HuH-7.5 (cell line): ENCODE measurements around the gene VMA21.

Source experiments
- DNase-seq: peaks from one replicate; pipeline ENCODE4 v3.0.0; 2011; ENCODE audit warnings: low spot score

VMA21 gene

GRCh38 chrX:151396825-151397740 is at the start of gene VMA21:
TSS of gene VMA21 (plus strand) at chrX:151397206. CDS start at chrX:151397309, 103 bp downstream.
- peak; percentile 55 for DNase-seq

GRCh38 chrX:151359341-151359740 is 37.7 kb upstream of the VMA21 start:
- DNase-seq, result no peak

GRCh38 chrX:151359931-151360871 is 36.8 kb upstream of the VMA21 start:
- peak; percentile 15 for DNase-seq

- no peak for DNase-seq
Measured at GRCh38 chrX:151363316-151363715, 33.7 kb upstream of the VMA21 start.

GRCh38 chrX:151365579-151365978 is 31.4 kb upstream of the VMA21 start:
- DNase-seq, result no peak

GRCh38 chrX:151370906-151371305 is 26.1 kb upstream of the VMA21 start:
- no peak for DNase-seq

GRCh38 chrX:151384807-151385206 is 12.2 kb upstream of the VMA21 start:
- no peak for DNase-seq

GRCh38 chrX:151386838-151387459 is 10.1 kb upstream of the VMA21 start:
- DNase-seq, result no peak

- no peak for DNase-seq
Measured at GRCh38 chrX:151391722-151392121, 5.3 kb upstream of the VMA21 start.

- no peak for DNase-seq
Measured at GRCh38 chrX:151393514-151393913, 3.5 kb upstream of the VMA21 start.

- DNase-seq, result peak; percentile 19
Measured at GRCh38 chrX:151396042-151396824, 773 bp upstream of the VMA21 start.

- DNase-seq, result no peak
Measured at GRCh38 chrX:151397741-151398070, 700 bp downstream of the VMA21 start.

GRCh38 chrX:151398346-151398745 is 1.3 kb downstream of the VMA21 start:
- DNase-seq, result no peak

- no peak for DNase-seq
Measured at GRCh38 chrX:151402719-151403390, 5.8 kb downstream of the VMA21 start.

GRCh38 chrX:151416579-151416978 is 19.6 kb downstream of the VMA21 start:
- no peak for DNase-seq

GRCh38 chrX:151419782-151420181 is 22.8 kb downstream of the VMA21 start:
- no peak for DNase-seq

GRCh38 chrX:151424505-151424904 is 27.5 kb downstream of the VMA21 start:
- DNase-seq, result no peak

GRCh38 chrX:151448509-151448908 is 51.5 kb downstream of the VMA21 start:
- DNase-seq, result no peak

GRCh38 chrX:151458824-151459223 is 61.8 kb downstream of the VMA21 start:
- no peak for DNase-seq
